Fibroblast of skin of right quadriceps (primary cell): ENCODE data around the gene BAZ1A.
"Not testable (repeated sequence)": the region's sequence is repeated elsewhere in the genome, so short reads cannot be mapped to it uniquely, and the experiment has no call there.

Source experiments
- DNase-seq: peaks from one replicate; pipeline ENCODE4 v3.0.0-alpha.2; 2013

BAZ1A gene

DNA sequence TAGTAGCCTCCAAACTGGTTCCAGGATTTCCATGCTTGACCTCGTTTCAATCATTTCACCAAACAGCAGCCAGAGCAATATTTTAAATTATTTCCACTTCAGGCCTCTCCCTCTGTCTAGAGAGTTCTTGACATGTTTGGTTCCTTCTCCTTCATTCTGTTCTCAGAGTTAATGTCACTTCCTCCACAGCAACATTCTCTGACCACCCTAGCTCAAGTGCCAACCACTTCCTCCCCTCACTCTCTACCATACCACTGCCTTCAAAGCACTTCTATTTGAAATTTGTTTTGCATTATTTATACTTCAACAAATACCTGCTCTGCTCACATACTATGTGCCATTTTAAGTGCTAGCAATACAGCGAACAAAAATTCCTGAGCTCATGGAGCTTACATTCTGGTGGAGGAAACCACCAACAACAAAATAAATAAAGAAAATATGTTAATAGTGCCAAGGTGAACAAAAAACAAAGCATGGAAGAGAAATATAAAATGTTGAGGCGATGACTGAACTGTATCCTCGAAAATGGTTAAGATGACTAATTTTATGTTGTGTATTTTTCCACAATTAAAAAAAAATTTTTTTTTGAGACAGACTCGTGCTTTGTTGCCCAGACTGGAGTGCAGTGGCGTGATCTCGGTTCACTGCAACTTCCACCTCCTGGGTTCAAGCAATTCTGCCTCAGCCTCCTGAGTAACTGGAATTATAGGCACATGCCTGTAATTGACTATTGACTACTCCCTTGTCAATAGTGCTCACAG lies 17.3 kb downstream of the BAZ1A start:
- DNase-seq, result no peak

DNA sequence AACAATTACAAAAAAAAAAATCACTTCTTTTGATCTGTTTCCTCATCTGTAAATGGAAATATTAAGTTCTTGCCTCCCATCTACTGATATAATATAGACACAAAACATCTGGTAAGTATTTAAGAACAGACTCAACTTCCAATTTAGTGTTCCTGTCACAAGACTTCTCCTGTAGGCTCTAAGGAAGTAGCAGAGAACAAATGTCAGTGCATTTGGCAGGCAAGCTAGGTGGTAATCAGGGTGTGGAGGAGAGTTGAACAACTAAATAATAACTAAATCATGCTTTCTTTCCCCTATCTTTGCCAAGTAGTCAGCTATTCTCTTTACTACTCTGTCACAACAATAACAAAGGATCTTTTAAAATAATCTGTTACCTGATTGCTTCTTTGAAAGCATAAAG lies 22.1 kb downstream of the BAZ1A start:
- no peak for DNase-seq

DNA sequence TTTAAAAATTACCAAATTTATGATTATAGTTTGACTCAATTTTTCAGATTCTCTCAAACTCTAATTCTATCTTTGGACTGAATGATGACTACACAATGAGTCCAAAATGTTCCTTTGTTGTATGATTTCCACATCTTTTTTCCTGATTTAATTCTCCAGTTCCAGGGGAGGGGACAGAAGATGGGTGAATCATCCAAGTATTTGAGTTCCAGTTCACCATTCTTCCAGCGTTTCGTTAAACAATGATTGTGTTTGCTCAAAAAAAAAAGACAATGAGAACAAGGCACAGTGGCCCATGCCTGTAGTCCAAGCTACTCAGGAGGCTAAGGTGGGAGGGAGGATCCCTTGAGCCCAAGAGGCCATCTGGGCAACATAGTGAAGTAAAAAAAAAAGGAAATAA lies 23.8 kb downstream of the BAZ1A start:
- peak; percentile 60 for DNase-seq

DNA sequence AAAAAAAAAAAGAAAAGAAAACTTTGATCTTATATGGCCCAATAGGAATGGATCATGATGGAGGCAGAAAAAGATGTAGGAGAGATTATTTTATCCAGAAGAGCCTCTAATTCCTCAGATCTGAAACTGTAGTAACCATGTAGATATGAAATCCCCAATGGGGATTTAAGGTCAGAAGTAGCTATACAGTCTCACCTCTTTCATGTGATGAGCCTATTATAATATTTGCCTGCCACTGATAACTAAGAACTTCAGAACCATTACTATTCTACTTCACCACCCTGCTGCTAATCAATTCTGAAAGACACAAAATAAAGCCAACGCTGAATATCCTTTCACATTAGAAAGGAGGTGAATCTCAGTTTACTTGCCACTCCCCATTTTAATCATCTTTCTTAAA lies 29.3 kb downstream of the BAZ1A start:
- DNase-seq, result no peak

DNA sequence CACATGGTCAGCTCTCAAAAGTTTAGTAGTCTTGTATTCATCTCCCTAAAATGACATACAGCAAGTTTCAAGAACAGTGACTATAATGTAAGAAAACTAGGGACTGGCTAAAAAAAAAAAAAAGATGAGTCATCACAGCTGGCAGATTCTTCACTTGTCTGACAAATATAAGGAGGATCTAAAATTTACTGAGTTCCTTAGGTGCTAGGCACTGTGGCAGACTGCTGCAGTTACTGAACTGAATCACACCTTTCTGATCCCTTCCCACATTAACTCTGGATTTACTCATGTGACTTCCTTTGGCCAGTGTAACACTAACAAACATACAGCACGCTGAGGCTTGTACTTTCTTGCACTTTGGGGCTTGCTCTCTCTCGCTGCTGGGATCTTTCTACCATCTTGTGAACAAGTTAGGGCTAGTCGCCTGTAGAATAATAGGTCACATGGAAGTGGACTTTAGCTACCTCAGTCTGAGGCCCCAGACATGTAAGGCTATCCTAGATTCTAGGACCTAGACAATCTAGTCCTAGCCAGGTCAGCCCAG lies 32.1 kb downstream of the BAZ1A start:
- peak; percentile 69 for DNase-seq

DNA sequence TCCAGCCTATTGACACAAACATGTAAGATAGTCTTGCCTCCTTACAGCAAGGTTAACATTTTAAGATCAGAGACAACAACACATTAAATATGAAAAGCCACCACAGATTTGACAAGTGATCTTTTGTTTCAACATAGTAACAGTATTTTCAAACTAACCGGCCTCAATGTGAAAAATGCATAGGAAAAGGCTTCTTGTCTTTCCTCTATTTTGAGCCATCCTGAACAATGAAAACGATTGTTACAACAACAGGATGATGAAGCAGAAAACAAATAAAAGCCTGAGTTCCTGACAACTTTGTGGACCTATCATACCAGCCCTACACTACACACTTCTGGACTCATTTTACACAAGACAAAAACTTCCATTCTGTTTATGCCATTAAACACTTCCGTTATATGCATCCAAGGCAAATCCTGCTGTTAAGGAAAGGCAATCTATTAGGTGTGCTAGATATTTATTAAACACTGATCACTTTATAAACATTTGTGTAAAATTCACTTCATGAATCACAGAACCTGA lies 37.3 kb downstream of the BAZ1A start:
- DNase-seq, result no peak

DNA sequence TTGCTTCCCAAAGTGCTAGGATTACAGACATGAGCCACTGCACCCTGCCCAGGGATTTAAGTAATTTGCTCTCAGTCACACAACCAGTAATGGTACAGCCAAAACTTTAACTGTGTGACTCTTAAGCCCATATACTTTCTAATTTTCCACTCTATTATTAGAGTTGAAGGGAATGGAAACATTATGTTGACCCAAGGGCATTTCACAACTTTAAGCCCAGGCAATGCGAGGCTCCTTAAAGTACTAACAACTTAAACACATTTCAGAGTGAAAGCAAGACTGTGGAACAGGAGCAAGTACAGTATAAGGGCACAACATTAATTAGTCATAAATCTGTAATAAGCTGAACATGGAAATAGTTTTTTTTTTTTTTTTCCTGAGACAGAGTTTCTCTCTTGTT lies 39.8 kb downstream of the BAZ1A start:
- DNase-seq, result no peak

DNA sequence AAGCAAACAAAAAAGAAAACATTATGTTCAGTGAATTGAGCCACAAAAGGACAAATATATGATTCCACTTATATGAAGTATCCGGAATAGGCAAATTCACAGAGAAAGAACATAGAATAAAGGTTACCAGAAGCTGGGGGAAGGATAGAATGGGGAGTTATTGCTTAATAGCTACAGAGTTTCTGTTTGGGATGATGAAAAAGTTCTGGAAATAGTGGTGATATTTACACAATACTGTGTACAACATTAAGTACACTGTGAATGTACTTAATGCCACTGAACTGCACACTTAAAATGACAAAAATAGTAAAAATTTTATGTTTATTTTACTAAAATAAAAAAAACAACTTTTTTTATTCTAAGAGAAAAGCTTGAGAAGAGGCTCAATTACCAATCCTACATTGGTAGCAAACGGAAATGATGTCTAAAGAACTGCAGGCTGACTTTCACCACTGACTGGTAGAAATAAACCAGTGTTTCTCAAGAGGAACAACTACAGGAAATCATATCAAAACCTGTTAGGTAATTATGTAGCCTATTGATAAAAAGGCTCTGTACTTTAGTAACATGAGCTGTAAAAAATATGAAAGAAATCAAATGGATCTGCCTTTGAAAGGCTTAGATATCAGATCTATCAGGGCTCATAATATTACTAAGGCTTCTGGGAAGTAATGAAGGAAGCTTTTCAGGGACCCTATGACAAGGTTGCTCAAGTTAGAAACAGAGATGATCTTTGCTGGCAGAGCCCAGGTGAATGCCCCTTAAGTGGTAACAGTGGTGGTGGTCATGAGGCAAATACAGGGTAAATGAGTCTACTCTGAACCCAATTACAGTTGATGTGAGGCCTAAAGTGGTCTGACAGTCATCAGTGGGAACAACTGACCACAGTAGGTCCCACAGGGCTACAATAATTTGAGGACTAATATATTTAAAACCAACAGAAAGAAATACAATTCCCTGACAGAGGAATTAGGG lies 41.3 kb downstream of the BAZ1A start:
- no peak for DNase-seq

DNA sequence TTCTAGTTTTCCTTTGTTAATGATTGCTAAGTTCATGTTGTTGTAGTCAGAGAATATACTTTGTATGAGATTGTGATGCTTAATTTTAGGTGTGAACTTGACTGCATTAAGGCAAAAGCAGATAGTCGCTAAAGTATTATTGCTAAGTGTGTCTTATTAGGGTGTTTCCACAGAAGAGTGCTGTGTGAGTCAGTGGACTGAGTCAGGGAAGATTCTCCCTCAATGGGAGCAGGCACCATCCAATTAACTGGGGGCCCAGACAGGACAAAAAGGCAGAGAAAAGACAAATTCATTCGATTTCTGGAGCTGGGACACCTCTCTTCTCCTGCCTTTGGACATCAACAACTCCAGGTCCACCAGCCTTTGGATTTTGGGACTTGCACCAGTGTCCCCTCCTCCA lies 48.5 kb downstream of the BAZ1A start:
- peak; percentile 39 for DNase-seq

DNA sequence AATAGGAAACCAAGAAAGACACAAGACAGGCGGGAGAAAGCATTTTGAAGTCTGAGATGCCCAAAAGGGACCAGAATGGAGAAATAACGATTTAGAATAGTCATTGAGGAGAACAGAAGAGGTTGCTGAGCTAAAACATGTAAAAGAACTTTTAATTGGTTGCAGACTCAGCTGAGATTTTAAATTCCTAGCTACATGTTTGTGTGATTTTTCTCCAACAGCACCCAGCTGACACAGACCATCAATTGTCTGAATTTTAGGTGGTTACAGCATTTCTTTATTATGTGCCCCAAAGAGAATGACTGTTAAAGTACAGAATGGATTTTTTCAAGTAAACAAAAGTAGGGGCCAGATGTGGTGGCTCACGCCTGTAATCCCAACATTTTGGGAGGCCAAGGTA lies 50.3 kb downstream of the BAZ1A start:
- DNase-seq, result no peak

DNA sequence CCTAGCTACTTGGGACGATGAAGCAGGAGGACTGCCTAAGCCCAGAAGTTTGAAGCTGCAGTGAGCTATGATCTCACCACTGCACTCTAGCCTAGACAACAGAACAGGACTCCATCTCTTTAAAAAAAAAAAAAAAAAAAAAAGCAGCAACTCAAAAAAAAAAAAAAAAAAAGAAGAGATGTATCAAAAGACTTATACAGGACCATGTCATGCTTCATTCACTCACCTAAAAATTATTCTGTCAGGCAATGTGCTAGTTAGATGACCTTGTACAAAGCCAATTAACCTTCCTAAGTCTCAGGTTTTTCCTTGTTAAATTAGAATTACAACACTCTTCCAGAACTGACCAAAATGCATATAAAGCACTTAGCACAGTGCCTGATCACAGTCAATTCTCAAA lies 50.9 kb downstream of the BAZ1A start:
- no peak for DNase-seq

DNA sequence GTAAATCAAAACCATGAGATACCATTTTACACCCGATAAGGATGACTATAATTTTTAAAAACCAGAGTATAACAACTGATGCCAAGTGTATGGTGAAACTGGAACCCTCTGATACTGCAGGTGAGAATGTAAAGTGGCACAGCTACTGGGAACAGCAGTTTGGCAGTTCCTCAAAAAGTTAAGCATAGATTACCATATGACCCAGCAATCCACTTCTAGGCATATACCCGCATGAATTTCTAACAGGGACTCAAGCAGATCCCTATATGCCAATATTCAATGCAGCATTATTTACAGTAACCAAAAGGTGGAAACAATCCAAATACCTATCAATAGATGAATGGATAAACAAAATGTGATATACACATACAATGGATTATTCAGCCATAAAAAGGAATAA lies 57.4 kb downstream of the BAZ1A start:
- DNase-seq, result no peak

DNA sequence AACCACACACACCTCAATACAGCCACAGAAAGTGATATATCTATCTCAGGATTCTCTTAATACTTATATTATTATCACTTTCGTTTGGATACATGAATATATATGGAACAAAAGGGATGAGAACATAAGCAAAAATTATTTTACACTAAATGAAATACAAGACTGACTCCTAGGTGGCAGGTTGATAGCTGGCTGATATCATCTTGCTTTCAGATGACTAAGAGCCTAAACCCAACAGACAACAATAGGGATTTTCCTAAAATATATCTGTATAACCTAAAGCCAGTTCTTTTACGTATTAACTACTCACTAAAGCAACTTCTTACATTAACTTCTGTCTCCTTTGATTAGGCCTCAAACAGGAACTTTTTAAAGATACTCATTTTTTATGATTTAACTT lies 65.1 kb downstream of the BAZ1A start:
- no peak for DNase-seq

DNA sequence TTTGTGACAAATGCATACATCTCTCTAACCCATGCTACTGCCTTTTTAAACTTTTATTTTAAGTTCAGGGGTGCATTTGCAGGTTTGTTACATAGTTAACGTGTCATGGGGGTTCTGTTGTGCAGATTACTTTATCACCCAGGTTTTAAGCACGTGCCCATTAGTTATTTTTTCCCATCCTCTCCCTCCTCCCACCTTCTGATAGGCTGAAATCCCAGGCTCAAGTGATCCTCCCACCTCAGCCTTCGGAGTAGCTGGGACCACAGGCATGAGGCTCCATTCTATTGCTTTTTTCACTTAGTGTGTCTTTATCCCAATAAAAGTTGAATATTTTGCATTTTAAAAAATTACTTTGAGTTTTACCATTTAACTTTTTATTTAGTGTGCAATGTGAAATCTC lies 68.9 kb downstream of the BAZ1A start:
- no peak for DNase-seq

DNA sequence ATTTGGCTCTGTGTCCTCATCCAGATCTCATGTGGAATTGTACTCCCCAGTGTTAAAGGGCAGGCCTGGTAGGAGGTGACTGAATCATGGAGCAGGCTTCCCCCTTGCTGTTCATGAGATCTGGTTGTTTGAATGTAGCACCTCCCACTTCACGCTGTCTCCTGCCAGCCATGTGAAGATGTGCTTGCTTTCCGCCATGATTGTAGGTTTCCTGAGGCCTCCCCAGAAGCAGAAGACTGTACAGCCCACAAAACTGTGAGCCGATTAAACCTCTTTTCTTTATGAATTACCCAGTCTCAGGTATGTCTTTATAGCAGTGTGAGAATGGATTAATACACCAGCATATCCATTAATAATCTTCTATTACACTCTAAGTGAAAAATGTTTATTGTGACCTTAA lies 70.2 kb downstream of the BAZ1A start:
- DNase-seq, result no peak

DNA sequence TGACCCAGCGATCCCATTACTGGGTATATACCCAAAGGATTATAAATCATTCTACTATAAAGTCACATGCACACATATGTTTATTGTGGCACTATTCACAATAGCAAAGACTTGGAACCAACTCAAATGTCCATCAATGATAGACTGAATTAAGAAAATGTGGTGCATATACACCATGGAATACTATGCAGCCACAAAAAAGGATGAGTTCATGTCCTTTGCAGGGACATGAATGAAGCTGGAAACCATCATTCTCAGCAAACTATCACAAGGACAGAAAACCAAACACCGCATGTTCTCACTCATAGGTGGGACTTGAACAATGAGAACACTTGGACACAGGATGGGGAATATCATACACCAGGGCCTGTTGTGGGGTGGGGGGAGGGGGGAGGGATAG lies 76.3 kb downstream of the BAZ1A start:
- DNase-seq, result not testable (repeated sequence)

DNA sequence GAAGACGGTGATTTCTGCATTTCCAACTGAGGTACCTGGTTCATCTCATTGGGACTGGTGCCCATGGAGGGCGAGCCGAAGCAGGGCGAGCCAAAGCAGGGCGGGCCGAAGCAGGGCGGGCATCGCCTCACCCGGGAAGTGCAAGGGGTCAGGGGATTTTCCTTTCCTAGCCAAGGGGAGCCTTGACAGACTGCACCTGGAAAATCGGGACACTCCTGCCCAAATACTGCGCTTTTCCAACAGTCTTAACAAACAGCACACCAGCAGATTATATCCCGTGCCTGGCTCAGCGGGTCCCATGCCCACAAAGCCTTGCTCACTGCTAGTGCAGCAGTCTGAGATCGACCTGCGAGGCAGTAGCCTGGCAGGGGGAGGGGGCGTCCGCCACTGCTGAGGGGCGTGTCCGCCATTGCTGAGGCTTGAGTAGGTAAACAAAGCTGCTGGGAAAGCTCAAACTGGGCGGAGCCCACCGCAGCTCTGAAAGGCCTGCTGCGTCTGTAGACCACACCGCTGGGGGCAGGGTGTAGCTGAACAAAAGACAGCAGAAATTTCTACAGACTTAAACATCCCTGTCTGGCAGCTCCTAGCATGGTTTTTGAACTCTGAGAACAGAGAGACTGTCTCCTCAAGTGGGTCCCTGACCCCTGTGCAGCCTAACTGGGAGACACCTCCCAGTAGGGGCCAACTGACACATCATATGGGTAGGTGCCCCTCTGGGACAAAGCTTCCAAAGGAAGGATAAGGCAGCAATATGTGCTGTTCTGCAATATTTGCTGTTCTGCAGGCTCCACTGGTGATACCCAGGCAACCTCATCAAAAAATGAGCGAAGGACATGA lies 77.2 kb downstream of the BAZ1A start:
- DNase-seq, result no peak

DNA sequence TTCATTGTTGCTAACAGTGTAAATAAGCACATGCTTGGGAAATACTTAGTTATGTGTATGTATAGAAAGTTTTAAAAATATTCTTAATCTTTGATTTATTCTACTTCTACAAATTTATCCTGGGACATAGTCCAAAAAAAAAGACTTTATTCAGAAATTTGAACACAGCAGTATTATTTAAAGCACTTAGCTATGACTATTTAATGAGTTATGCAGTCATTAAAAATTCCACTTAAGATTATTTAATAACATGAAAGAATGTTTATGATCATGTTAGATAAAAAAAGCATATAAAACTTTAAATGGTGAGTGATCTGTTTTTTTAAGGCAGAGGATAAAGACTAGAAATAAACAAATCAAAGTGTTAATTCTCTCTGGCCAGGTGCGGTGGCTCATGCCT lies 78.3 kb downstream of the BAZ1A start:
- DNase-seq, result no peak

DNA sequence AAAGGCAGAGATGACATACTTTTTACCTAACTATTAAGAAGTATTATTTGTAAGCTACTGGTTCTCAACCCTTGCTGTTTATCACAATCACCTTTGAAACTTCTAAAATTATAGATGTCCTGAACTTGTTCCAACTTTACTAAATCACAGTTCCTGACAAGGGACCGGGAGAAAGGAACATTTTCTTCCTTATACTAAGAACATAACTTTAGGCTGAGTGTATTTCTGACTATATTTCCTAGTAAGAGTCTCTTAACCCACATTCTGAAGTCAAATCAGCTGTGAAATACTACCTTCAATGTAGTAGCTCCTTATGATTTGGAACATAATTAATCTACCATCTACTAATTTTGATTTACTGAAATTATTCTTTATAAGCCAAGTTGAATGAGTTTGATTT lies 80.2 kb downstream of the BAZ1A start:
- no peak for DNase-seq

DNA sequence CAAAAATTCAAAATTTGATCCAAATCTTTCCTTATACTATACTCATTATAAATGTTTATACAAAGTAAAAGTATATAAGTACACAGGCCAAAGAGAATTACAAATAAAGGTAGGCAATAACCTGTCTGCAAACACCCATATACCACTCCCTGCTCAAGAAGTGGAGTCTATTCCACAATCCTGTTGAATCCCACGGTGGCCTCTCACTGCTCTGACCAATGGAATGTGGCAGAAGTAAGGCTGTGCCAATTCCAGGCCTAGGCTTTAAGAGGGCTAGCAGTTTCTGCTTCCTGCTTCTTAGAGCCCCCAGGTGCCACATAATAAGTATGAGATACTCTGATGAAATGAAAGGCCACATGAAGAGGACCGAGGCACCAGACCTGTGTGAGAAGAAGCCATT lies 80.9 kb downstream of the BAZ1A start:
- no peak for DNase-seq

DNA sequence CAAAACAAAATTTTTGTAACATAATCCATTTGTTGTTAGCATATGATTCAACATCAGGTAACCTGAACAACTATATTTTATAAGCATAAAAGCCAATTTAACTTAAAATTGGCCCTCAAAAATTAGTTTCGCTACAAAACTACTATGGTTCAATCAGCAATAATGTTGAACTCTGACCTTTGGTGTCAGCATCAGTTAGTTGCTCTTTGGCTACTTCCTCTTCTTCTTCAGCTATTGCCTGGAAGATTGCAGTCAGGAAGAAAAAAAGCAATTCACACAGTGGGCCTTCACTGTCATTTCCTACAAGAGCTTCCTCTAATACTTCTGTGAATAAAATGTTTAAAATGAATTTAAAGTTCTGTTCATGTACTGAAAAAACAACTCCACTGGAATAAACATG lies 82.6 kb downstream of the BAZ1A start:
- no peak for DNase-seq

DNA sequence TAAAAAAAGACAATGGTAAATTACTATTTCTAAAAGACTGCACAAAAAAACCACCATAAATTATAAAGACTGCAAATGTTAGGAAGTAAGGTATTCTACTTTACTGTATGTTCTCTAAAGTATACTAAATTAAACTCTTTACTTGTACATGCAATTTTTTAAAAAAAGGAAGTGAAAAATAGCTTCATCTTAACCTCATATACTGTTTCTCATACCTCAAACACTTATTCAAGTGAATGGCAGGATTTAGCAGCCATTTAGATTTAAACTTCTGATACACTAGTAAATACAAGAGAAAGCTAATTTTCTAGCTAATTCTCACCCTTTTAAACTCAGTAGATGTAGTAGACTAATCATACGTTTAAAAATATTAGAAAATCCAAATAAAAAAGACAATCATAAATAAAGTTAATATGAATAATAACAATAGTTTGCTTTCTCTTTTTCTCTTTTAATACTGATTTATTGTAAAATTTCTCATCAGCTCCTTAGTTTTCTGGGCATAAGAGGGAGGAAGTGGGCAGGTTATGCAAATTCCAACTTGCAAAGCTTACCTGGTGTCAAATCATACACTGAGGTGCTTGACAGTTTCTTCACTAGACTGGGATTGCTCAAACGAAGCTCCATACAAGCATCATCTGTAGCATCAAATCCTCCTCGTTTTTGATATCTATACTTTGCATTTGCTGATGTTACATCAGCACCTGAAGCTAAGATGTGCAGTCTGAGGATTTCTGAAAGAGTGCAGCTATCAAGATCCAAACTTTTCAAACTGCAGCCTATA lies 89.7 kb downstream of the BAZ1A start:
- no peak for DNase-seq
